ENCODE data around the gene MAP7.
"Not testable (repeated sequence)": the region's sequence is repeated elsewhere in the genome, so short reads cannot be mapped to it uniquely, and the experiment has no call there.

Gene MAP7

DNA sequence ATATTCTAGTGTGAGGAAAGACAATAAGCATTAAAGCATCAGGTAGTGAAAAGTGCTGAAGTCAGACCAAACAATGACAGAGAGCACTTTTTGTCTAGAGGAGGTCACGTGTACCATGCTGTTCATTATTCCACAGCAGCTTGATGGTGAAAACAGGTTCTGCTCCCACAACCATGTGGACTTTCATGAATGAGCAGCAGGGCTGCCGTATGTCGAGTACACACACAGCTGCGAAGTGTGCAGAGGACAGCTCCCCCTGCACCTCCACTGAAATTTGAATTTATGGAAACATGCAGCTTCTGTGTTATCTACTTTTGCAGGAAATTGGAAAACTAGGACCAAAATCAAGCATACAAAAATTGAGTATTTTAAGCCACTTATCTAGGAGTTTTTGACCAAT, 85.3 kb downstream of the MAP7 start:
- peak in 1 of 2 donors; percentile 56 for DNase-seq

DNA sequence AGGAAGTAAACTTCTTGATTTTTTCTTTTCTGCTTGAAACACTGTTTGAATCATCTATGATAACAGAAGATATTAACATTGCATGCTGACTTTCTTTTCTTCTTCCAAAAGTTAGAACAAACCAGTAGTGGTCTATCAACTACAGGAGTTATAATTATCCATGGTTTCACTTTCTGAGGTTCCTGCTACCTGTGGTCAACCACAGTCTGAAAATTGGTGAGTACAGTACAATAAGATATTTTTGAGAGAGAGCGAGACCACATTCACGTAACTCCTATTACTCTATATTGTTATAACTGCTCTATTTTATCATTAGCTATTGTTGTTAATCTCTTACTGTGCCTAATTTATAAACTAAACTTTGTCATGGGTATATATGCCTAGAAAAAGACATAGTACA, 86.1 kb downstream of the MAP7 start:
- DNase-seq = no peak

DNA sequence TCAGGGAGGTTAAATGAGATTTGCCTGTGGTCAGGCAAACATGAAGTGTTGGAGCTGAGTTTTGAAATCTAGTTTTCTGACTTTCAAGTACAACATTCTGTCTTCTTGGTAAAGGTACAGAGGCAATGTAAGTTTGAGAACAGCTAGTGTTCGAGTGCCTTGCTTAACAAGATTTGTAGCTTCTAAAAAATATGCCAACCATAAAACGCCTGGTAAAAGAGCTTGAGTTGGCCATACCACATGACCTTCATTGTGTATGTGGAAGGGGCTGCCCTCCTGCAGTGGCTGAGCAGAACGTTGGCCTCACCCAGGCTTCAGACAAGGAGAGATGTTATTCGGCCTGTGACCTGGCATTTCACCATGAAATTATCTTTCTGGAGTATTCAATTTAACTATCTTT, 86.5 kb downstream of the MAP7 start:
- no peak for DNase-seq

DNA sequence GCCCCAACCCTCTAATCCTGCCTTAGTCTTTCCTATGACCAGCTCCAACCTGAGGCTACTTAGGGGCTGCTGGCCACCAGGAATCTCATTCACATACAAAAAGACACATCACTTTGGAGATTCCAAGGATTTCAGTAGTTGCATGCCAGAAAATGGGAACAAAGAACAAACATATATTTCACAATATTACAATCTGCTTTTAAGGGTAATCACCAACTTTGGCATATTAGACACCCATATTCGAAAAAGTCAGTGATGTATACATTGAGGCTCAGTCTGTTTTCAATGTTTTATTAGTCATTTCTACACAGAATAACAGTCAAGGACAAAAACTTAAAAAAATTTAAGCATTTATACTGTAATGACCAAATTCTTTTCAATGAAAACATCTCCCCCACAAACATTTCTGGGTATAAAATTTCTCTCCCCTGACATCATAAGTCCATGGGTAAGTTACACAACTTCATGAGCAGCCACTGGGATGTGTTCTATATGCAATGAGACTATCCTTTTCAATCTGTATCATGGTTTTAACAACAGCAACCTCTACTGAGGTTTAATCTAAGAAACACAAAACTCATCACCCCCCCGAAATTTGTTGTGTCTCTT, 103.5 kb downstream of the MAP7 start:
- DNase-seq = no peak

GRCh38 chr6:136446145-136446544, 104.1 kb downstream of the MAP7 start:
- no peak for DNase-seq

DNA sequence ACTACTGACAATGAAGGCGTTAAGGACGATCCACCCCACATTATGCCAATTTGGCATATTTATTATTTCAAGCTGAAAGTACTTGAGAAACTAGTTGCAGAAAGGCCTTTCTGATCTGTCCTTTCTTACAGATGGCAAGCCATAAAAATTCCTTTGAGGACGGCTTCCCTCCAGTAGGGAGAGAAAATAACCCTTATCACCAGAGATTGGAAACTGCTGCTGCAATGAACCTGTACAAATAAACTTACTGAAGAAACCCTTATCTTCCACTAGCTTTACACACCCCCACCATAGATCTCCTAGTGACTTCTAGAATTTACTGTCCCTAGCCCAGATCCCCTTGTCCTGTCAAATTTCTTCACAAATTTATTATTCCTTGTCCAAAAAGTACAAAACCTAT, 105.2 kb downstream of the MAP7 start:
- no peak for DNase-seq

DNA sequence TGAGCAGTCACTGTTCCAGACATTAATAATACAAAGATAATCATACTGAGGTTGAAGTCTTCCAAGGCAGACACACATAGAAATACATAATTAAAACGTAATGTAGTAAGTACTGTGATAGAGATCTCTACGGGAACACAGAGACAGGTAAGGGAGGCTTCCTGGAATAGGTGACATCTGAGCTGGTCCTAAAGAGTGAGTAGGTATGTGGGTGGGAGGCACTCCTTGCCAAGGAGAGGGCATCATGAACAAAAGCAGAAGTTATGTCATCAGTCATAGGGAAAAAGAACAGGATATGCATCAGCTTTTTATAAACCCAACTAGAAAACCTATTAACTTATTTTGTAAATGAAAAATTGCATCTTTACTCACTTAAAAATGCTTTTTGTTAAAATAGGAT, 110.0 kb downstream of the MAP7 start:
- DNase-seq = no peak

DNA sequence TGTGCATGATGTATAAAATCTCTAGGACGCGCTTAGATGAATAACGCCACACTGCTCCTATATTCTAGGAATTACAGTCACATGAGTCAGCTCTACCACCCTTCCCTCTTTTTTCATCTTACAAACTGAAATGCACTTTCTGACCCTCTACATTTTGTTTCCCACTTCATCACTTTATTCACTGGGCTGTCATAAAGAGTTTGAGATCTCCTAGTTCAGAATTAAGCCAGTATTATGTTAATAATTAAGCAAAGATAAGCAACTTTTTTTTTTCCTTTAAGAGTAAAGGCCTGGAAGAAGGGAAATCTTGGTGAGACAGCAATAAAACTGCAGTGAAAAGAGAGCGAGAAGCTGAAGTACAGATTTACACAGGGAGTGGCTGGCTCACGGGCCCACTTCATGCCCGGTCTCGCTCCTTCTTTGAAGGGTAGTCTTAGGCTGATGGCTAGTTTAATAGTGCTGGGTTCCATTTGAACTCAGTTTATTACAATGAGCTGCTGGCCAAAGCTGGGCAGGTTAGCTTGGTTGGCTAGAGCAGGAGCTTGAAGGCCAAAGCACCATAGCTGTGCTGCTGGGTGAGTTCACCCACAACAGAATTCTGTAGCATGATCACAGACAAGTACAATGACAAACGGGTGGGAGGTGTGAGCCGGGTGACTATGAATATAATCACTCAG, 110.6 kb downstream of the MAP7 start:
- DNase-seq = no peak

GRCh38 chr6:136438441-136438840, 111.8 kb downstream of the MAP7 start:
- no peak for DNase-seq

DNA sequence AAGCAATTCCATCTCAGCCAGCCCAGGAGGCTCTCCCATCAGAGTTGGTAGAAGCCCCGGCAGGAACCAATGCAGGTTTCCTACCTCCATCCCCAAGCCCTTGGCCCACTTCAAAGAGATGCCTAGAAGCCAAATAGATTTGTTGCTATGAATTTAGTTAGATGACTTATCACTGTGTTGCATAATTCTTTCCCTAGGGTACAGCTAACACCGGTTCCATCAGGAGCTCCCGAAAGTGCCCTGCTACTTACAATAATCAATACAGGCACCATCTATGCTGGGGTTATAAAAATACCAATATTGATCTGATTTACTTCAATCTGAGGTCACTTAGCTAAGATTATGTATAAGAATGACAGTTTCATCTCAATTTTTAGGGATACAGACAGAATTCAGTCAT, 113.0 kb downstream of the MAP7 start:
- DNase-seq = no peak

- no peak for DNase-seq
Observed at GRCh38 chr6:136435101-136435500, 115.1 kb downstream of the MAP7 start.

DNA sequence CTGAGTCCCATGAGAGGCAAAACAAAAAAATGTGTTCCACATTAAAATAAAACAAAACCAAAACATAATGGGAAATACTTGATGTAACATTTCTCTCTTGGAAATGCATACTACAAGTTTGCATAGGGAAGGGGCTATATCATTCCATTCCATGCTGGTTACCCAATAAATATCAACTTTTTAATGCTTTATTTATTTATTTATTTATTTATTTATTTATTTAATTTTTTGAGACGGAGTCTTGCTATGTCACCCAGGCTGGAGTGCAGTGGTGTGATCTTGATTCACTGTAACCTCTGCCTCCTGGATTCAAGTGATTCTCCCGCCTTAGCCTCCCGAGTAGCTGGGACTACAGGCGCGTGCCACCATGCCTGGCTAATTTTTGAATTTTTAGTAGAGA, 118.9 kb downstream of the MAP7 start:
- DNase-seq = not testable (repeated sequence)

- peak in 1 of 2 donors; percentile 42 for DNase-seq
Observed at GRCh38 chr6:136429264-136430065, 120.8 kb downstream of the MAP7 start.

GRCh38 chr6:136427378-136427717, 122.9 kb downstream of the MAP7 start:
- DNase-seq = no peak

DNA sequence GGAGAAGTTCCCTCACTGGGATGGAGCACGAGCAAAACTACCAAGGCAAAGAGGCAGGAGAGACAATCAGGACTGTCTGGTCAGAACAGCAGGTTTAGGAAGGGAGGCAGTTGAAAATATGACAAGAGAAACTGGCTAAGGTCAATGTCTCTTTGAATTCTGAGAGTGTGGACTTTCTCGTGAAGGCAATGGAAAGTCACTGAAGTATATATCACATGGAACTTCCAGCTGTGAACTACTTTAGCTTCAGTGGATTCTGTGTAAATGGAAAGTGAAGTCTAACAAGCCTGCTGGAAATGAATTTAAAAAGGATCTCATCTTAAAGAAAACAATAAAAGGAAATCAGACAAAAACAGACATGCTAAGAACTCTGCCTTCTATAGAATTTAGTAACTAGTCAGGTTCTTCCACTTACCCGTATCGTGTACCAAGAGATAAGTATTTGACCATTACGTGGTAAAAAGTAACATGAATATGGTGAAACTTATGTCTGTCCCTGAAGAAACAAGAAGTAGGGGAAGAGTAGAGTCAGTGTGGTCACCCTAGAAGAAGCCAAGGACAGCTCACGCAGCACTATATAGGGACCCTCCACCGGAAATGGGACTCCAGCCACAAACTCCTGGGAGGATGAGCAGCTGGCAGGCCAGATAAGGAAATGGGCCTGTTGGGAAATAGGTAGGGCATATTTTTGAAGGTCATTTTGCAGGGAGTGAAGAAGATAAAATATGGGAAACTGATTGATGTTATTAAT, 123.4 kb downstream of the MAP7 start:
- DNase-seq = no peak

DNA sequence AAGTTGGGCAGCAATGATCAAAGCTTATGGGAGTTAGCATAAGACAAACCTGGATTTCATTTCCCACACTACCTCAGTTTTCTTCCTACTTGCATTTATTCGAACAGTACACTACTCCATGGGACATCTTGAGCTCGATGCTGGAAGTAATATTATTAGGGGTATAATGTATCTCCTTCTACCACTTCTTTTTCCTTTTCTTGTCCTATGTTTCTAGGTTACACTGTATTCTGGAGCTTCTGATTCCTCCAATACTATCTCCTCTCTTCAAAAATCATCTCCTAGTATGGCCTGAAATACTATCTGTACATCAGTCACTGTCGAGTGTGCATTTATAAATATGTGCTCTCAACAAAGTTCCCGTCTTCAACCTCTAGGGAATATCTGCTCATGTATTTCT, 124.4 kb downstream of the MAP7 start:
- DNase-seq = no peak

GRCh38 chr6:136424901-136425300, 125.3 kb downstream of the MAP7 start:
- DNase-seq = no peak

- DNase-seq = peak in 1 of 2 donors; percentile 30
Observed at GRCh38 chr6:136424450-136424849, 125.8 kb downstream of the MAP7 start.

- DNase-seq = no peak
Observed at GRCh38 chr6:136421537-136422158, 128.6 kb downstream of the MAP7 start.

- no peak for DNase-seq
Observed at GRCh38 chr6:136420853-136421252, 129.4 kb downstream of the MAP7 start.

- DNase-seq = no peak
Observed at GRCh38 chr6:136415351-136416007, 134.7 kb downstream of the MAP7 start.

DNA sequence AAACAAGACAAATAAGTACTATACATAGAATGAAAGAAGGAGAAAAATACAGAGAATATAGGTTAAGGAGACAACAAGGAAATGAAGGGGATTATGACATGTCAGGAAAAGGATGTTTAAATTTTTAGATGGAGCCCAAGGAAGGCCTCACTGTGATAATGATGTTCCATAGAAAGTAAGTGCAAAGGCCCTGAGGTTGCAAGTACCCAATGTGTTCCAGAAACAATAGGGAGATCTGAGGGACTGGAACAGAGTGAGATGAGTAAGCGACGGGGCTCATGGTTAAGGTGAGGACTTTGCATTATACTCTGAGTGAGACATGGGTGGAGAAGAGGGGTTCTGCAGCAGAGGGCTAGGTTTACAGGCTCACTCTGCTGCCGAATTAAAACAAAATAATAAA, 137.8 kb downstream of the MAP7 start:
- no peak for DNase-seq
